Gastroesophageal sphincter (tissue), 3 donors: ENCODE measurements around the gene GPLD1.

Experiments used
- CTCF ChIP-seq, 4 experiments: fragments of 200-600 bp in 2 of 4; fragments of 450-650 bp in 2 of 4; sonication (generic) in 1 of 4; IDR thresholded peaks; one replicate each; pipeline ENCODE4 v1.5.1; 2017 to 2019; ENCODE audit warnings: antibody characterized with exemption in 4 of 4, mild to moderate bottlenecking in 2 of 4, moderate library complexity in 2 of 4
- POLR2A ChIP-seq, 2 donors: fragments of 450-650 bp; IDR thresholded peaks; one replicate each; pipeline ENCODE4 v1.6.1; 2017; ENCODE audit warnings: antibody characterized with exemption in 2 of 2, mild to moderate bottlenecking in 2 of 2, moderate library complexity in 1 of 2
- POLR2AphosphoS5 ChIP-seq: sonication (generic); formaldehyde crosslinking; IDR thresholded peaks from one replicate; pipeline ENCODE4 v1.6.1; 2017; ENCODE audit warnings: antibody characterized with exemption

- TF ChIP-seq CTCF (IDR thresholded peaks at IDR 0.05), result no peak
- no peak for TF ChIP-seq POLR2A (IDR thresholded peaks at IDR 0.05)
- no peak for TF ChIP-seq POLR2AphosphoS5
These were observed 503 bp upstream of the GPLD1 start for GRCh38 chr6:24489881-24490280.
